Uterus (tissue), 4 donors: Measurements from ENCODE around the gene CARD8. TPM values are rescaled to one million over a fixed set of nuclear protein-coding genes. Genes with fewer than 3 reads are reported as not detected.

Experiments
- DNase-seq, 2 donors: peaks; one replicate each; pipeline ENCODE4 v3.0.0-alpha.2; 2019 to 2020
- H3K27ac ChIP-seq, 2 donors: fragments of 200-600 bp; sonication (generic); 1 replicate in 1 of 2; 2 replicates in 1 of 2; pipeline ENCODE4 v1.5.1; 2016 to 2018
- H3K27me3 ChIP-seq, 2 donors: fragments of 200-600 bp; sonication (generic); one replicate each; pipeline ENCODE4 v1.5.1; 2018 to 2019; ENCODE audit warnings: control low read depth in 1 of 2
- H3K36me3 ChIP-seq, 2 donors: fragments of 200-600 bp; sonication (generic); one replicate each; pipeline ENCODE4 v1.5.1; 2019; ENCODE audit warnings: control low read depth in 1 of 2
- H3K4me1 ChIP-seq, 2 donors: fragments of 200-600 bp; sonication (generic); one replicate each; pipeline ENCODE4 v1.5.1; 2018 to 2019; ENCODE audit warnings: control low read depth in 1 of 2
- H3K4me3 ChIP-seq, 2 donors: fragments of 200-600 bp; sonication (generic); 1 replicate in 1 of 2; 2 replicates in 1 of 2; pipeline ENCODE4 v1.5.1; 2018 to 2019; ENCODE audit warnings: mild to moderate bottlenecking in 1 of 2
- H3K9me3 ChIP-seq, 2 donors: fragments of 200-600 bp; sonication (generic); one replicate each; pipeline ENCODE4 v1.5.1; 2019; ENCODE audit warnings: control low read depth in 1 of 2
- POLR2A ChIP-seq, 2 donors: fragments of 450-650 bp; IDR thresholded peaks; one replicate each; pipeline ENCODE4 v1.6.1; 2016; ENCODE audit warnings: antibody characterized with exemption in 2 of 2, mild to moderate bottlenecking in 1 of 2, moderate library complexity in 1 of 2
- intact Hi-C: fragments of 100-400 bp; cut with DNase I; formaldehyde crosslinking; loops from one replicate; pipeline ENCODE4 v1.15.1; 2023; ENCODE audit warnings: low total_unique reads
- total RNA-seq, 4 donors: library from RNA; depleted of rRNA in 3 of 4; stranded (reverse); fragments of >200 nt in 3 of 4; gene quantifications; one replicate each; pipeline versions ENCODE4 v1.1.0 to v1.2.4, GENCODE V29; 2014 to 2023
- TF ChIP-seq, protein P1 (sequence below), 4 experiments: fragments of 200-600 bp in 2 of 4; fragments of 450-650 bp in 2 of 4; sonication (generic) in 2 of 4; IDR thresholded peaks; one replicate each; pipeline ENCODE4 v1.5.1; 2016 to 2019; ENCODE audit warnings: antibody characterized with exemption in 4 of 4, mild to moderate bottlenecking in 2 of 4, moderate library complexity in 1 of 4
- donor health status: DM: yes; HTN: yes; CAD: no.

CARD8 gene
- total RNA-seq, 4 donors from 2014 or later = 18.8 to 80.2 (median 53.0) TPM

- H3K4me1 ChIP-seq = no peaks in the 10 kb centered on the region
- H3K27me3 ChIP-seq = no peaks in the 10 kb centered on the region
- no peaks in the 10 kb centered on the region for H3K9me3 ChIP-seq
- H3K27ac ChIP-seq = peak overlapping the region; percentile 72 to 78
- H3K4me3 ChIP-seq = peak overlapping the region; percentile 56 to 82
- intact Hi-C loops = no loop called here
- DNase-seq = peak; percentile 89 to 92
- H3K36me3 ChIP-seq = no peaks in the 10 kb centered on the region
- TF ChIP-seq, protein P1, sequence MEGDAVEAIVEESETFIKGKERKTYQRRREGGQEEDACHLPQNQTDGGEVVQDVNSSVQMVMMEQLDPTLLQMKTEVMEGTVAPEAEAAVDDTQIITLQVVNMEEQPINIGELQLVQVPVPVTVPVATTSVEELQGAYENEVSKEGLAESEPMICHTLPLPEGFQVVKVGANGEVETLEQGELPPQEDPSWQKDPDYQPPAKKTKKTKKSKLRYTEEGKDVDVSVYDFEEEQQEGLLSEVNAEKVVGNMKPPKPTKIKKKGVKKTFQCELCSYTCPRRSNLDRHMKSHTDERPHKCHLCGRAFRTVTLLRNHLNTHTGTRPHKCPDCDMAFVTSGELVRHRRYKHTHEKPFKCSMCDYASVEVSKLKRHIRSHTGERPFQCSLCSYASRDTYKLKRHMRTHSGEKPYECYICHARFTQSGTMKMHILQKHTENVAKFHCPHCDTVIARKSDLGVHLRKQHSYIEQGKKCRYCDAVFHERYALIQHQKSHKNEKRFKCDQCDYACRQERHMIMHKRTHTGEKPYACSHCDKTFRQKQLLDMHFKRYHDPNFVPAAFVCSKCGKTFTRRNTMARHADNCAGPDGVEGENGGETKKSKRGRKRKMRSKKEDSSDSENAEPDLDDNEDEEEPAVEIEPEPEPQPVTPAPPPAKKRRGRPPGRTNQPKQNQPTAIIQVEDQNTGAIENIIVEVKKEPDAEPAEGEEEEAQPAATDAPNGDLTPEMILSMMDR (IDR thresholded peaks at IDR 0.05) = peak in 2 of 4 experiments; percentile 10 to 37
- TF ChIP-seq POLR2A (IDR thresholded peaks at IDR 0.05) = peak; percentile 54 to 59
Observed at GRCh38 chr19:48203794-48204628, 51.7 kb downstream of the CARD8 start.

DNA sequence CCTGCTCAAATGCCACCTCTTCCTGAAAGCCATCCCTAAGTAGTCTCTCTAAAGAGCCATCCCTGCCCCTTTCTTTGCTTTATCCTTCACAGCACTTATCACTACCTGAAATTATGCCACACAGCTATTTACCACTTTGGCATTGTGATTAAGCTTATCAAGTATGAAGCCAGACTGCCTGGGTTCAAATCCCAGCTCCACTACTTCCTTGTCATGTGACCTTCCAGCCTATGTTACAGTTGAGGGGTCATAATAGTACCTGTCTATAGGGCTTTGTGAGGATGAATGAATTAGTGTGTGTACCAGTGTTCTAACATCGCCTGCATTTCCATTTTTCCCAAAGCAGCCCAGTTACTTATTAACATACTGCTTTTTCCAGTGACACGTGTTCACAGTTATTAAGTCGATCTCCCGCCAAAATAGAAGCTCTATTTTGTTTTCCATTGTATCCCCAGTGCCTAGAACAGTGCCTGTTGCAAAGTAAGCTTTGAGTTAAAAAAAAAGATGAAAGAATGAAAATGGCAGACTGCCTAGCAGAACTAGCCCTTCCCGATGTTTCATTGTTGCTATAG is 52.4 kb downstream of the CARD8 start:
- no peaks in the 10 kb centered on the region for H3K4me1 ChIP-seq
- no peaks in the 10 kb centered on the region for H3K36me3 ChIP-seq
- no peak for DNase-seq
- H3K27me3 ChIP-seq = no peaks in the 10 kb centered on the region
- H3K9me3 ChIP-seq = no peaks in the 10 kb centered on the region
- intact Hi-C loops = no loop called here
- TF ChIP-seq, protein P1 (IDR thresholded peaks at IDR 0.05) = no peak
- no peak for TF ChIP-seq POLR2A (IDR thresholded peaks at IDR 0.05)
- H3K27ac ChIP-seq = peak overlapping the region; percentile 72 to 78
- peak overlapping the region; percentile 56 to 82 for H3K4me3 ChIP-seq

GRCh38 chr19:48196933-48197665 is 58.6 kb downstream of the CARD8 start:
- no peak overlapping the region for H3K27ac ChIP-seq
- H3K4me1 ChIP-seq = no peaks in the 10 kb centered on the region
- no peaks in the 10 kb centered on the region for H3K36me3 ChIP-seq
- no peaks in the 10 kb centered on the region for H3K27me3 ChIP-seq
- TF ChIP-seq POLR2A (IDR thresholded peaks at IDR 0.05) = no peak
- TF ChIP-seq, protein P1 (IDR thresholded peaks at IDR 0.05) = no peak
- H3K4me3 ChIP-seq = no peak overlapping the region
- DNase-seq = no peak
- no peaks in the 10 kb centered on the region for H3K9me3 ChIP-seq
- intact Hi-C loops = no loop called here

- no peak for DNase-seq
- TF ChIP-seq, protein P1 (IDR thresholded peaks at IDR 0.05) = no peak
- TF ChIP-seq POLR2A (IDR thresholded peaks at IDR 0.05) = no peak
- Histone ChIP-seq H3K27me3 (no peaks in the 10 kb centered on the region), H3K27ac (no peak overlapping the region), H3K4me1 (no peaks in the 10 kb centered on the region), H3K36me3 (no peaks in the 10 kb centered on the region), H3K9me3 (no peaks in the 10 kb centered on the region), H3K4me3 (no peak overlapping the region)
- intact Hi-C loops = no loop called here
Observed at GRCh38 chr19:48196321-48196763, 59.4 kb downstream of the CARD8 start.
